ENCODE measurements around the gene CASP5. TPM values are rescaled to one million over a fixed set of nuclear protein-coding genes. Genes with fewer than 3 reads are reported as not detected.

CASP5 gene
- total and polyA plus RNA-seq, 5 experiments from 2014 or later = not detected

DNA sequence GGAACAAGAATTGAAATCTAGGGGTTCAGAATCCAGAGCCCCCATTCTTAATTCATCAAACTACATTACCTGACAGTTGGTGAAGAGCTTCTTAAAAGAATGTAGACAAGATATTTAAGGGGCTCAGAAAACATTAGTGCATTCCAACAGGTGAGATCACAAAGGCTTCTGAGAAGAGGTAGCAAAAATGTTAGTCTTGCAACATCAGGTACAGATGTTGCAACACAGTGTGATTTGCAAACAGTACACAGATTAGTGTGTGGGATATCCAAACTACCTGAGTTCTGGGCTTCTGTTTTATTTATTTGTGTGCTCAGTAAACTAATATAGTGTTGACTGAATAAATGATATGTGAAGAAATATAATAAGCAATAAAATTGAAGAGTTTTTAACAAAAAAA is 66.4 kb downstream of the CASP5 start:
- Mint-ChIP-seq H3K27ac (peak overlapping the region in 1 of 10 donors; percentile 4), H3K36me3 (peaks cover 3 to 49% (median 38%) of the 10 kb centered on the region in 3 donors), H3K4me1 (peaks cover 29 to 77% (median 68%) of the 10 kb centered on the region in 4 donors), H3K4me3 (peak overlapping the region in 4 of 10 donors; percentile 10 to 37 (median 20)), H3K9me3 (no peaks in the 10 kb centered on the region), H3K27me3 (no peaks in the 10 kb centered on the region)
- POLR2A ChIA-PET = no interaction called here
- ATAC-seq (no peak), DNase-seq (no peak)

DNA sequence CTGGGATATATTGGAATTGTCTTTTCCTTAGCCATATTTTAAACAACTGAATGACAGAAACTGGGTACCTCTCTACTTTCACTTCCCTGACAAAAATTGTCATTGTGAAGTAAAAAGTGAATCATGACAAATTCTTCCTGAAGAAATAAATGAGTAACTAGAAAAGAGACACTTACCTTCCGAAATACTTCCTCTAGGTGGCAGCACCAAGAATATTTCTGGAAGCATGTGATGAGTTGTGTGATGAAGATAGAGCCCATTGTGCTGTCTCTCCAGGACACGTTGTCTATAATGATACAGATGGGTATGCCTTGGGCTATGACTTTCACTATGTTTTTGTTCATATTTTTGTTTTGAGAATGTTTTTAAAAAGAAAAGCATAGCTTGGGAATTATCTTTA is 76.1 kb downstream of the CASP5 start:
- Mint-ChIP-seq H3K27me3 (no peaks in the 10 kb centered on the region), H3K4me3 (no peak overlapping the region), H3K4me1 (peaks cover 13 to 28% (median 14%) of the 10 kb centered on the region in 4 donors), H3K36me3 (peaks cover 37 to 92% (median 77%) of the 10 kb centered on the region in 3 donors), H3K9me3 (peaks cover 0 to 1% (median 0%) of the 10 kb centered on the region in 9 donors), H3K27ac (peak overlapping the region in 4 of 10 donors; percentile 2 to 49 (median 44))
- ATAC-seq = peak; percentile 83 to 87
- peak in 6 of 10 donors; percentile 9 to 58 (median 35) for DNase-seq
- POLR2A ChIA-PET = no interaction called here

Other genes starting within 250 kb of the CASP5 start
- gene CASP12, start 124.7 kb downstream of the CASP5 start, total RNA-seq = not detected
- not detected for gene CASP12, start 124.7 kb downstream of the CASP5 start, polyA plus RNA-seq
- 10 to 100 TPM; 77.2 to 81.9 TPM for gene CASP4, start 54.6 kb downstream of the CASP5 start, total RNA-seq
- 10 to 100 TPM; 71.9 to 84.0 (median 76.5) TPM for gene CASP4, start 54.6 kb downstream of the CASP5 start, polyA plus RNA-seq
- gene CASP1, start 12.0 kb upstream of the CASP5 start, total RNA-seq = 10 to 100 TPM; 42.8 to 47.3 TPM
- gene CASP1, start 12.0 kb upstream of the CASP5 start, polyA plus RNA-seq = 10 to 100 TPM; 63.9 to 96.1 (median 65.3) TPM
- gene CARD16, start 22.2 kb upstream of the CASP5 start, total RNA-seq = 10 to 100 TPM; 41.5 to 44.7 TPM
- 100 to 1,000 TPM; 149 to 173 (median 166) TPM for gene CARD16, start 22.2 kb upstream of the CASP5 start, polyA plus RNA-seq
- not detected for gene CARD18, start 116.6 kb upstream of the CASP5 start, total RNA-seq
- gene CARD18, start 116.6 kb upstream of the CASP5 start, polyA plus RNA-seq = not detected